Fibroblast of skin of scalp (primary cell): ENCODE data around the gene REC114.
"Not testable (repeated sequence)": the region's sequence is repeated elsewhere in the genome, so short reads cannot be mapped to it uniquely, and the experiment has no call there.

Experiments used
- DNase-seq: peaks from one replicate; pipeline ENCODE4 v3.0.0-alpha.2; 2013

The REC114 gene

GRCh38 chr15:73457334-73457733, 14.4 kb downstream of the REC114 start:
- no peak for DNase-seq

GRCh38 chr15:73460662-73461061, 17.7 kb downstream of the REC114 start:
- DNase-seq, result no peak

DNA sequence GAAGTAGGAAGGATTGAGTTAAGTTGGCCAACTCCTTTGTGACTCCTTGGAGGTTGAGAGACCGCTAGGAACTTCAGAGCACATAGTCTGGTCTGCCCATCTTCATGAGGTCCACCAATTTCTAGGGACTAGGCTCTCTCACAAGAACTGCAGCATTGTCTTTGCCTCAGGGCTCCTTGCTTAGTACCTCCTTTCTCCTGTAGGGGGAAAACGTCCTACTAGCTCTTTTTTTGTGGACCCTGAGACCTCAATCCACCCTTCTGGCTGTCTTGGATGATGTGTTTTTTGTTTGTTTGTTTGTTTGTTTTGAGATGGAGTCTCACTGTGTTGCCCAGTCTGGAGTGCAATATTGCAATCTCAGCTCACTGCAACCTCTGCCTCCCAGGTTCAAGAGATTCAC, 21.6 kb downstream of the REC114 start:
- no peak for DNase-seq

- no peak for DNase-seq
These were observed 24.8 kb downstream of the REC114 start for GRCh38 chr15:73467758-73468157.

GRCh38 chr15:73474785-73475184, 31.8 kb downstream of the REC114 start:
- no peak for DNase-seq

DNA sequence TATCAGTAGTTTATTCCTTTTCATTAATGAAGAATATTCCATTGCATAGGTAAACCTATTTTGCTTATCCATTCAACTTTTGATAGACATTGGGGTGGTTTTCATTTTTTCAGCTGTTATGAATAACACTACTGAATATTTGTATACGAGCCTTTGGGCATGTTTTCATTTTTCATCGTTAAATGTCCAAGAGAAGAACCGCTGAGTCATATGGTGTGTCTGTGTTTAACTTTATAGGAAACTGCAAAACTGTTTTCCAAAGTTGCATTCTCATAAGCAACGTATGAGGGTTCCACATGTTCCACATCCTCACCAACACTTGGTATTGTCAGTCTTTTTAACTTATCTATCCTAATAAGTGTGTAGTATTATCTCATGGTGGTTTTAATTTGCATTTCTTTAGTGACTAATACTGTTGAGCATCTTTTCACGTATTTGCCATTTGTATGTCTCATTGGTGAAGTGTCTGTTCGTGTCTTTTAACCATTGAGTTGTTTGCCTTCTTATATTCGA, 33.8 kb downstream of the REC114 start:
- no peak for DNase-seq

GRCh38 chr15:73480050-73480449, 37.1 kb downstream of the REC114 start:
- no peak for DNase-seq

GRCh38 chr15:73482166-73482565, 39.2 kb downstream of the REC114 start:
- DNase-seq, result no peak

DNA sequence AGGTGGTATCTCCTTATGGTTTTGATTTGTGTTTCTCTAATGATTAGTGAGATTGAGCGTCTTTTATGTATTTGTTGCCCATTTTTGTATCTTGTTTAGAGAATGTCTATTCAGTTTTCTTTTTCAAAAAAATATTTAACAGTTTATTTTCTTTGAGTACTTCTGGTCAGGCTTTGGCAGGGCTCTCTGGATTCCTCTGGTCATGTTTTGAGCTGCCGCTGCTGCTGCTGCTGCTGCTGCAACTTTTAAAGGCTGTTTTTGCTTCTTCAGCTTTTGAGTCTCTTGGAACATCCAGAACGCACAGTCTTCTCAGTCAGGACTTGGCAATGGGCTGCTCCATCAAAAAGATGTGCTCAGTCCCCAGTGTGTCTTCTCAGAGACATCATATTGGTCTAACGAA, 40.1 kb downstream of the REC114 start:
- no peak for DNase-seq

DNA sequence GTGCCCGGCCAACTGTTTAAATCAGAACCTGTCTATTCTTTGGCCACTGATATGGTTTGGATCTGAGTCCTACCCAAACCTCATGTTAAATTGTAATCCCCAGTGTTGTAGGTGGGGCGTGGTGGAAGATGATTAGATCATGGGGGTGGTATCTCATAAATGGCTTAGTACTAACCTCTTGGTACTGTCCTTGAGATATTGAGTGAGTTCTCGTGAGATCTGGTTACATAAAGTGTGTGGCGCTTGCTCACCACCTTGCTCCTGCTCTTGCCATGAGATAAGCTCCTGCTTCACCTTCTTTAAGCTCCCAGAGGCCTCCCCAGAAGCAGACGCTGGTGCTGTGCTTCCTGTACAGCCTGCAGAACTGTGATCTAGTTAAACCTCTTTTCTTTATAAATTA, 42.4 kb downstream of the REC114 start:
- no peak for DNase-seq

- not testable (repeated sequence) for DNase-seq
These were observed 42.9 kb downstream of the REC114 start for GRCh38 chr15:73485885-73486284.

DNA sequence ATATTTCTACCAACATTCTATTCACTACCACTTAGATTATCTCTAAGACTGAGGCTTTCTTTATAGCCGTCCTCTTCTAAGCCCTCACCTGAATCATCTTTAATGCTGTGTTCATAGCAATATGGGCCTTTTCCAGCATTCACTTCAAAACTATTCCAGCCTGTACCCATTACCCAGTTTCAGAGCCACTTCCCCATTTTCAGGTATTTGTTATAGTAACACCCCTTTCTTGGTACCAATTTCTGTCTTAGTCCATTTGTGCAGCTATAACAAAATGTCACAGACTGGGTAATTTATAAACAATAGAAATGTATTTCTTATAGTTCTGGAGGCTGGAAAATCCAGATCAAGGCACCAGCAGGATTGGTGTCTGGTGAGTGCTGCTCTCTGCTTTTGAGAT, 45.7 kb downstream of the REC114 start:
- no peak for DNase-seq

- no peak for DNase-seq
These were observed 51.0 kb downstream of the REC114 start for GRCh38 chr15:73493922-73494321.

- no peak for DNase-seq
These were observed 52.2 kb downstream of the REC114 start for GRCh38 chr15:73495181-73495580.

GRCh38 chr15:73500696-73501095, 57.7 kb downstream of the REC114 start:
- no peak for DNase-seq

- no peak for DNase-seq
These were observed 61.9 kb downstream of the REC114 start for GRCh38 chr15:73504885-73505284.

DNA sequence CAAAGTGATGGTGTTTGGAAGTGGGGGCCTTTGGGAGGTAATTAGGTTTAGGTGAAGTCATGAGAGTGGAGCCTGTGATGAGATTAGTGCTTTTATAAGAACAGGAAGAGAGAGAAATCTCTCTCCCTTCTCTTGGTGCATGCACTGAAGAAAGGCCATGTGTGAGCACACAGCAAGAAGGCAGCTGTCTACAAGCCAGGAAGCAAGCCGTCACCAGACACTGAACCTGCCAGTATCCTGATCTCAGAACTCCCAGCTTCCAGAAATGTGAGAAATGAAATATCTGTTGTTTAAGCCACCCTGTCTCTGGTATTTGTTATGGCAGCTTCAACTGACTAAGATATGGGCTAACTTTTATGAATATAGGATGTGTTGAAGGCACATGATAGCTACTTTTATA, 72.6 kb downstream of the REC114 start:
- no peak for DNase-seq

DNA sequence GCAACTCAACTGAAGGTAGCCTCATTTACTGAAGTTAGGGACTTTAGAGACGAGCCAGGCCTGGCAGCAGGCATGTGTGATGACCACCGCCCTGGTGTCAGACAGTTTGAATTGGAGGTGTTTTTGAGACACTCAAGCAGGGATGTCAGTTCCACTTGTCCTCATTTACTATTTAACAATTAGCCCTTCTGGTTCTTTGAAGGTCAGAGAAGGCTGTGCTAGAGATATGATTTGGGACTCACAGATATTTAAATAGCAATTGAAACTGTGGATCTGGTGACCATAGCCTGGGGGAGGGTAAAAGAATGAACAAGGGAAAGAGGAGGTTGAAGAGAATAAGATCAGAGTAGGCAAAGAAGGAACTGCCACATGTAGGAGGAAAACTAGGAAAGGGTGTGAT, 74.6 kb downstream of the REC114 start:
- no peak for DNase-seq

GRCh38 chr15:73518180-73518862, 75.4 kb downstream of the REC114 start:
- no peak for DNase-seq

GRCh38 chr15:73518876-73519733, 76.1 kb downstream of the REC114 start:
- no peak for DNase-seq

DNA sequence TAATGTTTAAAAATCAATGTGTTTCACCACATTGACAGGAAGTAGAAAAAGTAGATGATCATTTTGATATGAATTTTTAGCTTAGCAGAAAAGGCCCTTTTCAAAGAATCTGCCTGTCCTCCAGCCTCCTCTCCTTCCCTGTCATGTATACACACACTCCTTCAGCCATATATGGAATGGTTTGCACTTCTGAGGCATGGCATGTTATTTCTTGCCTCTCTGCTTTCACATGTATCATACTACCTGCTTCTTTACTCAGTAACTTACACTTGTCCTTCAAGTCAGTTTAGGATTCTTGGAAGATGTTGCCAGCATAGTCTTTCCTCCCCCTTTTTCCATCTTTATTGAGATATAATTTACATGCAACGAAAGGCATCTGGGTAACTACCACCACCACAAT, 79.0 kb downstream of the REC114 start:
- DNase-seq, result no peak

DNA sequence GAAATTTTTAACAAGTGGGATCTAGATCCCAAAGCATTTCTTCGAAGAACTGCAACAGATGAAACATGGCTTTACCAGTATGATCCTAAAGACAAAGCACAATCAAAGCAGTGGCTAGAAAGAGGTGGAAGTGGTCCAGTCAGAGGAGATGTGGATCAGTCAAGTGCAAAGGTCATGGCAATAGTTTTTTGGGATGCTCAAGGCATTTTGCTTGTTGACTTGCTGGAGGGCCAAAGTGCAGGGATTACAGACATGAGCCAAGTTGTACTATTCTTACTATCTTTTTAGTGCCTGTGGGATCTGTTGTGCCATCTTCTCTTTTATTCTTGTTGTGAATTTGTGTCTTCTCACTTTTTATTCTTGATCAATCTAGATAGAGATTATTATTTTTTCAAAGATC, 82.0 kb downstream of the REC114 start:
- no peak for DNase-seq

GRCh38 chr15:73527598-73527997, 84.6 kb downstream of the REC114 start:
- no peak for DNase-seq

GRCh38 chr15:73530649-73531048, 87.7 kb downstream of the REC114 start:
- no peak for DNase-seq
